Panc1 (cell line): ENCODE data around the gene LNX1. TPM values are rescaled to one million over a fixed set of nuclear protein-coding genes. Genes with fewer than 3 reads are reported as not detected.

Experiments used
- ATAC-seq: fragments of 200-7000 bp; cut with Tn5 transposase; 2 replicates; pipeline ENCODE4 v1.9.1; 2020; ENCODE audit warnings: mild to moderate bottlenecking, moderate library complexity
- BruUV-seq: library from RNA; stranded (reverse); fragments of 400-500 nt; replicated peaks from 2 replicates; lab custom pipeline; 2021; lab: Mats Ljungman, UMichigan
- CTCF ChIA-PET: fragments of 300-600 bp; sonication (Branson Sonifier 250); formaldehyde crosslinking; loops from one replicate; lab custom pipeline; 2022; ENCODE audit warnings: antibody characterized with exemption; lab: Charles Lee
- POLR2A ChIA-PET: fragments of 300-600 bp; sonication (Branson Sonifier 250); formaldehyde crosslinking; loops from one replicate; lab custom pipeline; 2022; ENCODE audit warnings: antibody characterized with exemption; lab: Charles Lee
- DNase-seq: peaks from one replicate; pipeline ENCODE4 v3.0.0-alpha.2; 2010; ENCODE audit warnings: low read depth, low spot score
- H3K27ac ChIP-seq: 2 replicates; pipeline ENCODE4 v1.5.1; 2011; ENCODE audit warnings: mild to moderate bottlenecking, low read length, inconsistent platforms
- H3K27me3 ChIP-seq: fragments of 200-500 bp; sonication (Bioruptor generic); 2 replicates; pipeline ENCODE4 v1.6.0; 2014; ENCODE audit warnings: low read length, inconsistent platforms; ENCODE audit not compliant: control insufficient read depth, insufficient read depth
- H3K36me3 ChIP-seq: fragments of 200-500 bp; sonication (Bioruptor generic); 2 replicates; pipeline ENCODE4 v1.5.1; 2014; ENCODE audit warnings: inconsistent platforms, mild to moderate bottlenecking, low read length, moderate library complexity; ENCODE audit not compliant: control insufficient read depth, insufficient read depth
- H3K4me1 ChIP-seq: 2 replicates; pipeline ENCODE4 v1.5.1; 2011; ENCODE audit warnings: inconsistent platforms, mild to moderate bottlenecking, low read length, moderate library complexity; ENCODE audit not compliant: control insufficient read depth, insufficient read depth
- H3K4me3 ChIP-seq, 2 experiments: 2 replicates each; pipeline ENCODE4 v1.5.1; 2011 to 2012; ENCODE audit warnings: low read depth in 2 of 2, low read length in 2 of 2, mild to moderate bottlenecking in 2 of 2, inconsistent platforms in 1 of 2, moderate library complexity in 1 of 2
- H3K9me3 ChIP-seq: fragments of 200-500 bp; sonication (Bioruptor generic); 2 replicates; pipeline ENCODE4 v1.5.1; 2014; ENCODE audit warnings: low read depth, mild to moderate bottlenecking, inconsistent platforms, low read length, moderate library complexity; ENCODE audit not compliant: control insufficient read depth, insufficient read depth
- POLR2AphosphoS5 ChIP-seq: IDR thresholded peaks from 2 replicates; pipeline ENCODE4 v1.6.1; 2012; ENCODE audit warnings: mild to moderate bottlenecking, low read depth, low read length, moderate library complexity
- SIN3A ChIP-seq: IDR thresholded peaks from 2 replicates; pipeline ENCODE4 v1.6.1; 2012; ENCODE audit warnings: low read depth, mild to moderate bottlenecking, low read length, moderate library complexity, borderline replicate concordance; ENCODE audit not compliant: insufficient read depth
- TCF7L2 ChIP-seq: IDR thresholded peaks from 2 replicates; pipeline ENCODE4 v1.6.1; 2011; ENCODE audit warnings: mild to moderate bottlenecking, low read depth, low read length, inconsistent platforms
- in situ Hi-C: cut with HindIII; loops from 2 replicates; pipeline ENCODE4 v1.10.0; 2016; ENCODE audit warnings: low sequenced_read_pairs, low pct_unique_long_range_greater_than_20kb
- intact Hi-C: fragments of 100-400 bp; cut with micrococcal nuclease; formaldehyde crosslinking; loops from one replicate; pipeline ENCODE4 v1.10.0; 2022; ENCODE audit not compliant: unreplicated experiment
- total RNA-seq: library from RNA; stranded (reverse); gene quantifications from one replicate; pipeline ENCODE4 v1.2.1, GENCODE V29; 2021; ENCODE audit not compliant: unreplicated experiment
- TF ChIP-seq, protein P1 (sequence below): fragments of 450-650 bp; IDR thresholded peaks from 2 replicates; pipeline ENCODE4 v1.5.1; 2017; ENCODE audit warnings: mild to moderate bottlenecking
- TF ChIP-seq, protein P2 (sequence below), 2 experiments: IDR thresholded peaks; 2 replicates each; pipeline ENCODE4 v1.6.1; 2011 to 2012; ENCODE audit warnings: low read depth in 2 of 2, control low read depth in 1 of 2, low read length in 1 of 2, mild to moderate bottlenecking in 1 of 2, moderate library complexity in 1 of 2; ENCODE audit not compliant: insufficient read depth in 1 of 2

LNX1 gene
- total RNA-seq, 1 experiment from 2014 or later, result 0.18 TPM

GRCh38 chr4:53459548-53459947 lies 131.7 kb downstream of the LNX1 start:
- TF ChIP-seq TCF7L2 (no peak), SIN3A (no peak)
- no peak for DNase-seq
- ChIA-PET CTCF (no interaction called here), POLR2A (no interaction called here)
- ATAC-seq, result no peak; the same call in 1 of the 2 replicates
- in situ Hi-C loops, result no loop called here
- Histone ChIP-seq H3K27ac (no peak overlapping the region), H3K27me3 (no peaks in the 10 kb centered on the region), H3K4me1 (no peaks in the 10 kb centered on the region), H3K36me3 (peaks cover 2% of the 10 kb centered on the region; the same call in 1 of the 2 replicates), H3K4me3 (no peak overlapping the region), H3K9me3 (no peaks in the 10 kb centered on the region)
- BruUV-seq, result no TSS peak
- intact Hi-C loops, result no loop called here

DNA sequence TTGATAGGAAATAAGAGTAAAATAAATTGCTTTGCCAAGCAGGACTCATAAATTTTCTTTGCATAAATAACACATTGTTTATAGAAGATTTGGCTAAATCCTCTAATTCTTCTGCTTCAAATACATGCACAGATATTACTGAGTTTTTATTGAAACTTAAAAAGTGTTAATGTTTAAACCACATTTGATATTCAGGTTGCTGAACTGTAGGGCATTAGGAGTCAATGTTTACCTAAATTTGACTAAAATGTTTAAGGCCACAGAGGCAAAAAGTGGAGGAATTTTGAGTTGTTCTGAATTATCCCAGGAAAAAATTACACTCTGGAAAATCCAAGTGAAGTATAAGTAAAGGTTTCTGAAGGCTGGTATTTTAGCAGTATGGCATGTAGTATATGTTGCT lies 135.1 kb downstream of the LNX1 start:
- no peak for ATAC-seq
- in situ Hi-C loops, result no loop called here
- H3K36me3 ChIP-seq, result peaks cover 7% of the 10 kb centered on the region; the same call in 1 of the 2 replicates
- H3K27ac ChIP-seq, result no peak overlapping the region
- ChIA-PET CTCF (no interaction called here), POLR2A (no interaction called here)
- BruUV-seq, result no TSS peak
- no peak overlapping the region for H3K4me3 ChIP-seq
- H3K4me1 ChIP-seq, result no peaks in the 10 kb centered on the region
- H3K27me3 ChIP-seq, result no peaks in the 10 kb centered on the region
- DNase-seq, result no peak
- H3K9me3 ChIP-seq, result no peaks in the 10 kb centered on the region
- intact Hi-C loops, result no loop called here
- TF ChIP-seq, protein P1, sequence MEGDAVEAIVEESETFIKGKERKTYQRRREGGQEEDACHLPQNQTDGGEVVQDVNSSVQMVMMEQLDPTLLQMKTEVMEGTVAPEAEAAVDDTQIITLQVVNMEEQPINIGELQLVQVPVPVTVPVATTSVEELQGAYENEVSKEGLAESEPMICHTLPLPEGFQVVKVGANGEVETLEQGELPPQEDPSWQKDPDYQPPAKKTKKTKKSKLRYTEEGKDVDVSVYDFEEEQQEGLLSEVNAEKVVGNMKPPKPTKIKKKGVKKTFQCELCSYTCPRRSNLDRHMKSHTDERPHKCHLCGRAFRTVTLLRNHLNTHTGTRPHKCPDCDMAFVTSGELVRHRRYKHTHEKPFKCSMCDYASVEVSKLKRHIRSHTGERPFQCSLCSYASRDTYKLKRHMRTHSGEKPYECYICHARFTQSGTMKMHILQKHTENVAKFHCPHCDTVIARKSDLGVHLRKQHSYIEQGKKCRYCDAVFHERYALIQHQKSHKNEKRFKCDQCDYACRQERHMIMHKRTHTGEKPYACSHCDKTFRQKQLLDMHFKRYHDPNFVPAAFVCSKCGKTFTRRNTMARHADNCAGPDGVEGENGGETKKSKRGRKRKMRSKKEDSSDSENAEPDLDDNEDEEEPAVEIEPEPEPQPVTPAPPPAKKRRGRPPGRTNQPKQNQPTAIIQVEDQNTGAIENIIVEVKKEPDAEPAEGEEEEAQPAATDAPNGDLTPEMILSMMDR, result no peak
- TF ChIP-seq POLR2AphosphoS5 (no peak), TCF7L2 (no peak), SIN3A (no peak)
- TF ChIP-seq, protein P2, sequence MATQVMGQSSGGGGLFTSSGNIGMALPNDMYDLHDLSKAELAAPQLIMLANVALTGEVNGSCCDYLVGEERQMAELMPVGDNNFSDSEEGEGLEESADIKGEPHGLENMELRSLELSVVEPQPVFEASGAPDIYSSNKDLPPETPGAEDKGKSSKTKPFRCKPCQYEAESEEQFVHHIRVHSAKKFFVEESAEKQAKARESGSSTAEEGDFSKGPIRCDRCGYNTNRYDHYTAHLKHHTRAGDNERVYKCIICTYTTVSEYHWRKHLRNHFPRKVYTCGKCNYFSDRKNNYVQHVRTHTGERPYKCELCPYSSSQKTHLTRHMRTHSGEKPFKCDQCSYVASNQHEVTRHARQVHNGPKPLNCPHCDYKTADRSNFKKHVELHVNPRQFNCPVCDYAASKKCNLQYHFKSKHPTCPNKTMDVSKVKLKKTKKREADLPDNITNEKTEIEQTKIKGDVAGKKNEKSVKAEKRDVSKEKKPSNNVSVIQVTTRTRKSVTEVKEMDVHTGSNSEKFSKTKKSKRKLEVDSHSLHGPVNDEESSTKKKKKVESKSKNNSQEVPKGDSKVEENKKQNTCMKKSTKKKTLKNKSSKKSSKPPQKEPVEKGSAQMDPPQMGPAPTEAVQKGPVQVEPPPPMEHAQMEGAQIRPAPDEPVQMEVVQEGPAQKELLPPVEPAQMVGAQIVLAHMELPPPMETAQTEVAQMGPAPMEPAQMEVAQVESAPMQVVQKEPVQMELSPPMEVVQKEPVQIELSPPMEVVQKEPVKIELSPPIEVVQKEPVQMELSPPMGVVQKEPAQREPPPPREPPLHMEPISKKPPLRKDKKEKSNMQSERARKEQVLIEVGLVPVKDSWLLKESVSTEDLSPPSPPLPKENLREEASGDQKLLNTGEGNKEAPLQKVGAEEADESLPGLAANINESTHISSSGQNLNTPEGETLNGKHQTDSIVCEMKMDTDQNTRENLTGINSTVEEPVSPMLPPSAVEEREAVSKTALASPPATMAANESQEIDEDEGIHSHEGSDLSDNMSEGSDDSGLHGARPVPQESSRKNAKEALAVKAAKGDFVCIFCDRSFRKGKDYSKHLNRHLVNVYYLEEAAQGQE (IDR thresholded peaks at IDR 0.05; ENCODE audit: insufficient read depth in 1 of 2, low read depth in 2 of 2, low read length in 1 of 2), result no peak

- H3K27me3 ChIP-seq, result no peaks in the 10 kb centered on the region
- no peaks in the 10 kb centered on the region for H3K9me3 ChIP-seq
- H3K4me3 ChIP-seq, result no peak overlapping the region
- ChIA-PET CTCF (no interaction called here), POLR2A (no interaction called here)
- no peak for ATAC-seq
- no TSS peak for BruUV-seq
- TF ChIP-seq POLR2AphosphoS5 (no peak), SIN3A (no peak), TCF7L2 (no peak)
- TF ChIP-seq, protein P1, result no peak
- TF ChIP-seq, protein P2 (IDR thresholded peaks at IDR 0.05; ENCODE audit: insufficient read depth in 1 of 2, low read depth in 2 of 2, low read length in 1 of 2), result no peak
- H3K4me1 ChIP-seq, result no peaks in the 10 kb centered on the region
- no peak overlapping the region for H3K27ac ChIP-seq
- intact Hi-C loops (no loop called here), in situ Hi-C loops (no loop called here)
- peaks cover 4% of the 10 kb centered on the region; the same call in 1 of the 2 replicates for H3K36me3 ChIP-seq
- DNase-seq, result no peak
These were observed 135.5 kb downstream of the LNX1 start for GRCh38 chr4:53455766-53456165.
